Measurements from ENCODE around the gene STARD5. TPM values are rescaled to one million over a fixed set of nuclear protein-coding genes. Genes with fewer than 3 reads are reported as not detected.

The STARD5 gene
- total and polyA plus RNA-seq, 10 donors, result 6.4 to 18.9 (median 10.9) TPM

DNA sequence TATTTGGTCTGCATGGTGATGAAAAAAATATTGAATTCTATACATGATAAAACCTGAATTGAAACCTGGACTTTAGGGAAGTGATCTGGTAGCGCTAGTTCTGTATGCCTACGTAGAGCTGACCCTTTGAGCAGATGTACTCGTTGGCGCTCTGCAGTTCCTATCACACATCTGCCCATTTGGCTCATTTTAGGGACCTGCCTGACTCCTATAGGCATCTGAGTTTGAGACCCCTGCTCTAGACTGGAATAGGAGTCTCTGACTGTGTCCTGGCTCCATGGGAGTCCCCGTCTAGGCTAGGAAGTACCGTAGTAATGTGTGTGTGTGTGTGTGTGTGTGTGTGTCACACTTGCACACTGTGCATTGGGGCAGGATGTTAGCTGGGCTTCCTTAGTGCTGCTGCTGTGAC lies 21.2 kb downstream of the STARD5 start:
- 26 to 48% (median 42%) methylated on average over 6 of the region's 6 CpGs for WGBS, 5 donors
- H3K27ac ChIP-seq, result peak overlapping the region; percentile 7 to 98 (median 92)
- peaks cover 7 to 98% (median 78%) of the 10 kb centered on the region in 6 donors for H3K36me3 ChIP-seq
- no peak for TF ChIP-seq POLR2A (IDR thresholded peaks at IDR 0.05)
- peak in 1 of 3 donors; percentile 70 for TF ChIP-seq POLR2AphosphoS5 (IDR thresholded peaks at IDR 0.05)
- TF ChIP-seq, protein P1, sequence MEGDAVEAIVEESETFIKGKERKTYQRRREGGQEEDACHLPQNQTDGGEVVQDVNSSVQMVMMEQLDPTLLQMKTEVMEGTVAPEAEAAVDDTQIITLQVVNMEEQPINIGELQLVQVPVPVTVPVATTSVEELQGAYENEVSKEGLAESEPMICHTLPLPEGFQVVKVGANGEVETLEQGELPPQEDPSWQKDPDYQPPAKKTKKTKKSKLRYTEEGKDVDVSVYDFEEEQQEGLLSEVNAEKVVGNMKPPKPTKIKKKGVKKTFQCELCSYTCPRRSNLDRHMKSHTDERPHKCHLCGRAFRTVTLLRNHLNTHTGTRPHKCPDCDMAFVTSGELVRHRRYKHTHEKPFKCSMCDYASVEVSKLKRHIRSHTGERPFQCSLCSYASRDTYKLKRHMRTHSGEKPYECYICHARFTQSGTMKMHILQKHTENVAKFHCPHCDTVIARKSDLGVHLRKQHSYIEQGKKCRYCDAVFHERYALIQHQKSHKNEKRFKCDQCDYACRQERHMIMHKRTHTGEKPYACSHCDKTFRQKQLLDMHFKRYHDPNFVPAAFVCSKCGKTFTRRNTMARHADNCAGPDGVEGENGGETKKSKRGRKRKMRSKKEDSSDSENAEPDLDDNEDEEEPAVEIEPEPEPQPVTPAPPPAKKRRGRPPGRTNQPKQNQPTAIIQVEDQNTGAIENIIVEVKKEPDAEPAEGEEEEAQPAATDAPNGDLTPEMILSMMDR (IDR thresholded peaks at IDR 0.05 in 8 of 11, conservative IDR thresholded peaks at IDR 0.05 in 3 of 11), result no peak
- no peaks in the 10 kb centered on the region for H3K9me3 ChIP-seq
- H3K4me1 ChIP-seq, result peaks cover 41 to 100% (median 86%) of the 10 kb centered on the region in 6 donors
- DNase-seq, result no peak
- H3K27me3 ChIP-seq (replicated peaks in 1 of 7), result no peaks in the 10 kb centered on the region
- intact Hi-C loops (cut with DNase I; ENCODE audit: low total_unique reads), result no loop called here
- peak overlapping the region; percentile 7 to 87 (median 68) for H3K4me3 ChIP-seq

DNA sequence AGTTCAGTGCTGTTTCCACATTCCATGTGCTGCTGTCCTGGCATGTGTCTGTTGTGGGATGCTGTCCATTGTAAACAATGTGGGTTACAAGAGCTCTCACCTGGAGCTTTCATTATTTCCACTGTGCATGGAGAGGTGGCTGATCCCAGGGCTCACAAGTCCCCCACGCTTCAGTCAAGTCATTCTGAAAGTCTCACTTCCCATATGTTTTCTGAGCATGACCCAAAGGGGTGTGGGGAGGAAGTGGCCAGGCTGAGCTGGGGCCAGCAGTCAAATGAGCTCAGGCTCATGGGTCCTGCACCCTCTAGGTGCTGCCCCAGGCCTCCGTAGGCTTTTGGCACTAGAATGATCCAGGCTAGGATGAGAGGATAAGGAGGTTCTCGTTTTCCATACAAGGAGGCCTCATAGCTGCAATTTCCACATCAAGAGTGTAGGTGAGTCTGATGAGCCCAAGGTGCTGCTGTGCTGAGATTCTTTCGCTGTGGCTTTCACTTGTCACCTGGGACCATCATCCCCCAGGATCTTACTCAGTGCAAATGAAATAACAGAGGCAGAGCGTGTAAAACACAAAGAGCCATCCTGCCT lies 22.0 kb downstream of the STARD5 start:
- Histone ChIP-seq H3K9me3 (no peaks in the 10 kb centered on the region), H3K4me3 (peak overlapping the region in 7 of 8 donors; percentile 18 to 87 (median 68)), H3K36me3 (peaks cover 6 to 91% (median 70%) of the 10 kb centered on the region in 6 donors), H3K27me3 (replicated peaks in 1 of 7) (no peaks in the 10 kb centered on the region), H3K27ac (peak overlapping the region; percentile 49 to 98 (median 92)), H3K4me1 (peaks cover 41 to 100% (median 87%) of the 10 kb centered on the region in 6 donors)
- intact Hi-C loops (cut with DNase I; ENCODE audit: low total_unique reads), result no loop called here
- peak; percentile 91 for DNase-seq
- TF ChIP-seq, protein P1 (IDR thresholded peaks at IDR 0.05 in 8 of 11, conservative IDR thresholded peaks at IDR 0.05 in 3 of 11), result no peak
- TF ChIP-seq POLR2A (IDR thresholded peaks at IDR 0.05) (peak in 1 of 3 donors; percentile 16), POLR2AphosphoS5 (IDR thresholded peaks at IDR 0.05) (peak; percentile 30 to 88 (median 81))
- WGBS, 5 donors, result 43 to 62% (median 51%) methylated on average over 5 of the region's 5 CpGs

DNA sequence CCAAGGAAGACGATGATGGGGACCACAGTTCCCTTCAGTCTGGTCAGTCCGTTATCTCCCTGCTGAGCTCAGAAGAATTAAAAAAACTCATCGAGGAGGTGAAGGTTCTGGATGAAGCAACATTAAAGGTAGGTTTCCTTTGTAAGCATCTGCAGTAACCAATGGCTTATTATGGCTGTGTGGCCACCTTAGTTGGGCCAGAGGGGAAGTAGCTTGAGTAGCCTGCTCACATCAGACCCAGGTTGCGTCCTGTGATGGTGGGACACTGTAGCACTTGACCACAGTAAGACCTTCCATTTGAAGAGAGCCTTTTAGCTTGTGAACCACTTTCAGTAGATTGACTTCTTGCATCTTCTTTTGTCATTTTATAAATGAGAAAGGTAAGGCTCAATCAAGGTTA lies 22.6 kb downstream of the STARD5 start:
- Histone ChIP-seq H3K36me3 (peaks cover under 1 to 86% (median 65%) of the 10 kb centered on the region in 6 donors), H3K4me3 (peak overlapping the region in 7 of 8 donors; percentile 65 to 87 (median 73)), H3K27ac (peak overlapping the region; percentile 49 to 98 (median 92))

More for the DNA sequence above, 22.6 kb downstream of the STARD5 start:
- peaks cover 41 to 100% (median 87%) of the 10 kb centered on the region in 6 donors for H3K4me1 ChIP-seq
- no peak for DNase-seq
- intact Hi-C loops (cut with DNase I; ENCODE audit: low total_unique reads), result no loop called here
- TF ChIP-seq, protein P1 (IDR thresholded peaks at IDR 0.05 in 8 of 11, conservative IDR thresholded peaks at IDR 0.05 in 3 of 11), result no peak
- TF ChIP-seq POLR2AphosphoS5 (IDR thresholded peaks at IDR 0.05) (no peak), POLR2A (IDR thresholded peaks at IDR 0.05) (no peak)
- 54 to 74% (median 64%) methylated on average over 4 of the region's 4 CpGs for WGBS, 5 donors
- H3K27me3 ChIP-seq (replicated peaks in 1 of 7), result no peaks in the 10 kb centered on the region
- no peaks in the 10 kb centered on the region for H3K9me3 ChIP-seq
